ENCODE data around the gene PGM2L1. TPM values are rescaled to one million over a fixed set of nuclear protein-coding genes. Genes with fewer than 3 reads are reported as not detected.

Gene PGM2L1
- polyA plus RNA-seq, 1 experiment: 0.97 TPM

GRCh38 chr11:74322667-74323066 is 75.6 kb downstream of the PGM2L1 start:
- H3K27me3 ChIP-seq (ENCODE audit: control insufficient read depth, insufficient read depth, low read length): no peaks in the 10 kb centered on the region
- no peak for TF ChIP-seq CTCF (IDR thresholded peaks at IDR 0.05; ENCODE audit: insufficient read depth, low read depth, low read length)
- ChIA-PET POLR2A (no interaction called here), CTCF (interaction anchor here (1.2 to 2.4 kb wide), 2 partner anchors 62 to 67 kb away, joined by 3 to 22 read pairs; no protein-coding TSS in a partner anchor)
- no peak overlapping the region for H3K4me3 ChIP-seq (ENCODE audit: low read depth, low read length)
- H3K36me3 ChIP-seq (ENCODE audit: control insufficient read depth, insufficient read depth, low read length): no peaks in the 10 kb centered on the region
- no peak for DNase-seq (ENCODE audit: low read depth)

DNA sequence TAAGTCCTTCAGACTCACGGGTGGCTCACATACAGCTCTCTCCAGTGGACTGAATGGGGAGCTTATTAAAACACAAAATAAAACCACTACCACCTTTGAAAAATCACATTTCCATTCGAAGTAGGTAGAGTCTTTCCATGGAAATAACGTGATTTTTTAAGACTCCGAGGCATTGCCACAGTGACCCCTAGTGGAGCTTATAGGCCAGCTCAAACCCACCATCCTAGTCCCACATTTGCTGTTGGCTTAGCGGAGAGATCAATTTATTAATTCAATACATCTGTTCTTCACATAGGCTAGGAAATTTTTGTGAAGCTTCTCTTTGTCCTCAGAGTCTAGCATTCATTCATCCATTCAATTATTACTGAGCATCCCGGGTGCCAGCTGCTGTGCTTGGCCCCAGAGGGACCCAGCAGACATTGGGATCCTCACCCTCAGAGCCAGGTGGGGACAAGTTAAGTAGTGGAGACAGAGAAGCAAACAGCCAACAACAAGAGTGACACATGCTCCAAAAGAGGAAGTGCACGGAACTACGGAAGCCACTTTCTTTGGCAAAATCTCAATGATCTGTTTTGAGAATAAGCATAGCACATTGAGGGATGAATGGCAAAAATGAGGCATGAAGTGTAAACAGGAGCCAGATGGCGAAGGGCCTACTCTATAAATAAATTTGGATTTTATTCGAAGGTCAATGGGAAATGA is 76.6 kb downstream of the PGM2L1 start:
- Histone ChIP-seq H3K27me3 (ENCODE audit: control insufficient read depth, insufficient read depth, low read length) (no peaks in the 10 kb centered on the region), H3K4me3 (ENCODE audit: low read depth, low read length) (no peak overlapping the region), H3K36me3 (ENCODE audit: control insufficient read depth, insufficient read depth, low read length) (no peaks in the 10 kb centered on the region)
- ChIA-PET CTCF (interaction anchor here (0.6 to 2.4 kb wide), 11 partner anchors 11 to 287 kb away, joined by 3 to 22 read pairs (median 4); partner anchors contain the start of gene P4HA3), POLR2A (no interaction called here)
- TF ChIP-seq CTCF (IDR thresholded peaks at IDR 0.05; ENCODE audit: insufficient read depth, low read depth, low read length): peak; percentile 57
- peak; percentile 32 for DNase-seq (ENCODE audit: low read depth)

DNA sequence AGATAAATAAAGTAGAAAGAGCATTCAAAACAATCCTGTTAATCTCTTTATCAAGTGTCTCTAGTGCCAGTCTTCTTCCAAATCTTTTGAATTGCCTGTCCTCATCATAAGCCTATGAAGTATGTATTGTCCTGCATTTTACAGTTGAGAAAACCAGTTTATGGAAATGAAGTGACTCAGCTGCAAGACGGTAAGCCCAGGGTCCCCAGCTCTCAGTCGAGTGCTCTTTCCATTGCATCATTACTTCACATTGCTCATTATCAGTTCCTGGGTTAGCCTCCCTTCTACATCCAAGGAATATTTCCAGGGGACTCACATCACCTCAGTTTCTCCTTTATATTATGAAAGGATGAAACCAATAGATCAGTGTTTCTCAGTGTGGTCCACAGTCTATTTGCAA is 77.7 kb downstream of the PGM2L1 start:
- no peaks in the 10 kb centered on the region for H3K36me3 ChIP-seq (ENCODE audit: control insufficient read depth, insufficient read depth, low read length)
- no peak for DNase-seq (ENCODE audit: low read depth)
- TF ChIP-seq CTCF (IDR thresholded peaks at IDR 0.05; ENCODE audit: insufficient read depth, low read depth, low read length): no peak
- ChIA-PET CTCF (interaction anchor here (0.6 to 3.6 kb wide), 6 partner anchors 10 to 141 kb away, joined by 3 to 22 read pairs (median 7); partner anchors contain the start of gene P4HA3), POLR2A (no interaction called here)
- no peak overlapping the region for H3K4me3 ChIP-seq (ENCODE audit: low read depth, low read length)
- no peaks in the 10 kb centered on the region for H3K27me3 ChIP-seq (ENCODE audit: control insufficient read depth, insufficient read depth, low read length)

- ChIA-PET POLR2A (no interaction called here), CTCF (interaction anchor here (3.6 kb wide), 1 partner anchor 63 kb away, joined by 18 read pairs; no protein-coding TSS in a partner anchor)
- H3K4me3 ChIP-seq (ENCODE audit: low read depth, low read length): no peak overlapping the region
- peak; percentile 87 for DNase-seq (ENCODE audit: low read depth)
- H3K27me3 ChIP-seq (ENCODE audit: control insufficient read depth, insufficient read depth, low read length): no peaks in the 10 kb centered on the region
- TF ChIP-seq CTCF (IDR thresholded peaks at IDR 0.05; ENCODE audit: insufficient read depth, low read depth, low read length): no peak
- H3K36me3 ChIP-seq (ENCODE audit: control insufficient read depth, insufficient read depth, low read length): no peaks in the 10 kb centered on the region
Observed at GRCh38 chr11:74319139-74319816, 79.0 kb downstream of the PGM2L1 start.

DNA sequence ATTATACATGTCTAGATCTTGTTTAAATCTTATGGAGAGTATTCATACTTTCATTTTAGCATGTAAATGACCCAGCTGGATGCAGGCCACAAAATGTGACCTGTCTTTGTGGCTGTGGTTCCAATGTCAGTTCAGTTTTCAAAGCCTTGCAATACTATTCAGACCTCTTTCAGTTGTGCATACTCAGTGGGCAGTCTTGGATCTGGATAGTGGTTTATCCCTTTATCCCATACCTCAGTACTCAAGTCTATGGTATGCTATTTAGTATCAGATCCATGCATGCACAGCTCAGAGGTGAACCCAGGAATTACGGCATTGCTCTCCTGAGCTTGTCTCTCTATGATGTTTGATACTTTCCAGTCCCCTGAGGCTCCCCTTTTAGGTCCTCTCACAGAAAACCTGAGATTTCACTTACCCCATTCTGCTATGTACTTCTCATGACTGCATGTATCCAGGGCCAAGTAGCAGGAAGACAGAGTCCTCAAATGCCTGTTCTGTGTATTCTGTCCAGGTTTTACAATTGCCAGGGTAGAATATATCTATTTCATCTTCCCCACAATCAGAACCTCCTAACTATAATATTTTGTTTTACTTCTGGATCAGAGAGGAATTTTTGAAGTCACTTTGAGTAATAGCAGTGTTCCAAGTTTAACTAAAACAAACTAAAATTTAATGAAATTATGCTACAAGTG is 79.8 kb downstream of the PGM2L1 start:
- Histone ChIP-seq H3K4me3 (ENCODE audit: low read depth, low read length) (no peak overlapping the region), H3K36me3 (ENCODE audit: control insufficient read depth, insufficient read depth, low read length) (no peaks in the 10 kb centered on the region), H3K27me3 (ENCODE audit: control insufficient read depth, insufficient read depth, low read length) (no peaks in the 10 kb centered on the region)
- CTCF ChIA-PET: interaction anchor here (1.2 to 3.6 kb wide), 2 partner anchors 62 to 135 kb away, joined by 6 to 18 read pairs; no protein-coding TSS in a partner anchor
- DNase-seq (ENCODE audit: low read depth): no peak
- 0 out of 2 replicates have a peak, but pooled peaks have one; percentile 13 for TF ChIP-seq CTCF (IDR thresholded peaks at IDR 0.05; ENCODE audit: insufficient read depth, low read depth, low read length)
- POLR2A ChIA-PET: no interaction called here
